CD4-positive, alpha-beta T cell (primary cell): ENCODE data around the gene GATA3. TPM values are rescaled to one million over a fixed set of nuclear protein-coding genes. Genes with fewer than 3 reads are reported as not detected.

Experiments used
- ATAC-seq: fragments of 200-7000 bp; cut with Tn5 transposase; one replicate; pipeline ENCODE4 v1.10.0; 2022; ENCODE audit warnings: mild to moderate bottlenecking; ENCODE audit not compliant: poor library complexity
- CTCF ChIA-PET: fragments of 350-600 bp; sonication (Branson Sonifier 250); formaldehyde crosslinking; loops from one replicate; lab custom pipeline; 2021; ENCODE audit warnings: antibody characterized with exemption, inconsistent platforms; lab: Charles Lee
- POLR2A ChIA-PET: fragments of 350-600 bp; sonication (Branson Sonifier 250); formaldehyde crosslinking; loops from one replicate; lab custom pipeline; 2021; ENCODE audit warnings: antibody characterized with exemption, inconsistent platforms; lab: Charles Lee
- DNase-seq, 14 experiments: peaks; one replicate each; pipeline ENCODE4 v3.0.0-alpha.2; 2013 to 2020; ENCODE audit warnings: mixed read lengths in 2 of 14
- H3K27ac ChIP-seq, 2 donors: one replicate each; pipeline versions ENCODE4 v1.5.1 to v1.7.0; 2013; ENCODE audit warnings: low read length in 2 of 2, low read depth in 1 of 2, mild to moderate bottlenecking in 1 of 2
- H3K27me3 ChIP-seq, 2 experiments: 1 replicate in 1 of 2; 2 replicates in 1 of 2; pipeline versions ENCODE4 v1.6.1 to v1.7.0; 2013; ENCODE audit warnings: low read length in 2 of 2, control low read depth in 1 of 2, mild to moderate bottlenecking in 1 of 2, moderate library complexity in 1 of 2; ENCODE audit not compliant: insufficient read depth in 2 of 2, control insufficient read depth in 1 of 2
- H3K36me3 ChIP-seq: one replicate; pipeline ENCODE4 v1.6.1; 2013; ENCODE audit warnings: low read length, control low read depth; ENCODE audit not compliant: insufficient read depth
- H3K4me1 ChIP-seq: one replicate; pipeline ENCODE4 v1.6.1; 2013; ENCODE audit warnings: low read length, control low read depth; ENCODE audit not compliant: insufficient read depth
- H3K4me3 ChIP-seq: one replicate; pipeline ENCODE4 v1.5.1; 2013; ENCODE audit warnings: mild to moderate bottlenecking, low read length, moderate library complexity
- H3K9me3 ChIP-seq, 2 experiments: 1 replicate in 1 of 2; 2 replicates in 1 of 2; pipeline versions ENCODE4 v1.6.1 to v1.7.0; 2013; ENCODE audit warnings: low read length in 2 of 2, mild to moderate bottlenecking in 2 of 2, control low read depth in 1 of 2, moderate library complexity in 1 of 2; ENCODE audit not compliant: control insufficient read depth in 1 of 2, insufficient read depth in 1 of 2
- H3K27ac Mint-ChIP-seq: one replicate; pipeline ENCODE4 v1.8.0; 2020; ENCODE audit warnings: mixed read lengths
- H3K27me3 Mint-ChIP-seq: one replicate; pipeline ENCODE4 v1.8.0; 2021; ENCODE audit warnings: mixed read lengths
- H3K36me3 Mint-ChIP-seq: one replicate; pipeline ENCODE4 v1.8.0; 2021; ENCODE audit warnings: low read depth, mixed read lengths
- H3K4me1 Mint-ChIP-seq: one replicate; pipeline ENCODE4 v1.8.0; 2021; ENCODE audit warnings: low read depth, mixed read lengths
- H3K4me3 Mint-ChIP-seq: one replicate; pipeline ENCODE4 v1.8.0; 2020; ENCODE audit warnings: mild to moderate bottlenecking, mixed read lengths
- H3K9me3 Mint-ChIP-seq: one replicate; pipeline ENCODE4 v1.8.0; 2020; ENCODE audit warnings: mixed read lengths
- intact Hi-C, 2 experiments: fragments of 100-400 bp; cut with DNase I in 1 of 2; cut with micrococcal nuclease in 1 of 2; formaldehyde crosslinking; loops; one replicate each; pipeline versions ENCODE4 v1.15.1 to v1.9.0; 2023 to 2025; cut with DNase I, micrococcal nuclease
- total RNA-seq, 174 experiments: library from RNA in 2 of 174; stranded (reverse) in 2 of 174; gene quantifications; one replicate each; pipeline ENCODE4 v1.2.3 and lab custom pipeline; 2021 to 2026
- TF ChIP-seq, protein P1 (sequence below): fragments of 200-600 bp; IDR thresholded peaks from one replicate; pipeline ENCODE4 v1.8.0; 2022; ENCODE audit warnings: antibody characterized with exemption, mild to moderate bottlenecking

The GATA3 gene
- total RNA-seq, 2 experiments from 2014 or later = 128 to 141 TPM

DNA sequence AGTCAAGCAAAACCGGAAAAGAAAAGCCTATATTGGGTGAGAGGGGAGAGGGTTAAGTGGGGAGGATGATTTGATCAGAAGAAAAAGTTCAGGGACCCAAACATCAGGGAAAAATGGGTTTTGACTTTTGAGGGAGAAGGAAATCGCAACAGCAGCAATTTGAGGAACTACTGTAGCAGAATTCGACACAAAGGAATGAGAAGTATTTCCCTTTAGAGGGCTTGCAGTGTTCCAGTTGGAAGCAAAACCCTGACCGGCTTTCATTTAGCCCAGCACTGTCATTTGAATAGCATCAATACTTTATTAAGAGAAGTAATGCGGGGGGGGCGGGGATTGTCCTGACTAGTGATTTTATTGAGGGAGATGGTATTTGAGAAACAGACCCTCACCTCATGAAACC lies 37.2 kb upstream of the GATA3 start:
- DNase-seq = no peak
- ChIA-PET POLR2A (no interaction called here), CTCF (no interaction called here)
- no peaks in the 10 kb centered on the region for H3K27me3 ChIP-seq
- H3K36me3 ChIP-seq = peaks cover 24% of the 10 kb centered on the region
- H3K4me3 Mint-ChIP-seq = no peak overlapping the region
- H3K27ac Mint-ChIP-seq = no peak overlapping the region
- TF ChIP-seq, protein P1, sequence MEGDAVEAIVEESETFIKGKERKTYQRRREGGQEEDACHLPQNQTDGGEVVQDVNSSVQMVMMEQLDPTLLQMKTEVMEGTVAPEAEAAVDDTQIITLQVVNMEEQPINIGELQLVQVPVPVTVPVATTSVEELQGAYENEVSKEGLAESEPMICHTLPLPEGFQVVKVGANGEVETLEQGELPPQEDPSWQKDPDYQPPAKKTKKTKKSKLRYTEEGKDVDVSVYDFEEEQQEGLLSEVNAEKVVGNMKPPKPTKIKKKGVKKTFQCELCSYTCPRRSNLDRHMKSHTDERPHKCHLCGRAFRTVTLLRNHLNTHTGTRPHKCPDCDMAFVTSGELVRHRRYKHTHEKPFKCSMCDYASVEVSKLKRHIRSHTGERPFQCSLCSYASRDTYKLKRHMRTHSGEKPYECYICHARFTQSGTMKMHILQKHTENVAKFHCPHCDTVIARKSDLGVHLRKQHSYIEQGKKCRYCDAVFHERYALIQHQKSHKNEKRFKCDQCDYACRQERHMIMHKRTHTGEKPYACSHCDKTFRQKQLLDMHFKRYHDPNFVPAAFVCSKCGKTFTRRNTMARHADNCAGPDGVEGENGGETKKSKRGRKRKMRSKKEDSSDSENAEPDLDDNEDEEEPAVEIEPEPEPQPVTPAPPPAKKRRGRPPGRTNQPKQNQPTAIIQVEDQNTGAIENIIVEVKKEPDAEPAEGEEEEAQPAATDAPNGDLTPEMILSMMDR = no peak
- H3K27ac ChIP-seq = no peak overlapping the region
- no peaks in the 10 kb centered on the region for H3K27me3 Mint-ChIP-seq
- no peaks in the 10 kb centered on the region for H3K9me3 Mint-ChIP-seq
- no peaks in the 10 kb centered on the region for H3K9me3 ChIP-seq
- no peak overlapping the region for H3K4me3 ChIP-seq
- ATAC-seq = no peak
- intact Hi-C loops = no loop called here
- no peaks in the 10 kb centered on the region for H3K4me1 Mint-ChIP-seq
- H3K4me1 ChIP-seq = no peaks in the 10 kb centered on the region
- peaks cover 30% of the 10 kb centered on the region for H3K36me3 Mint-ChIP-seq

- no peak overlapping the region for H3K4me3 Mint-ChIP-seq
- Histone ChIP-seq H3K4me1 (peaks cover 5% of the 10 kb centered on the region), H3K9me3 (no peaks in the 10 kb centered on the region), H3K27ac (no peak overlapping the region), H3K27me3 (peaks cover 0 to 4% of the 10 kb centered on the region in 2 experiments), H3K4me3 (no peak overlapping the region), H3K36me3 (no peaks in the 10 kb centered on the region)
- DNase-seq = no peak
- TF ChIP-seq, protein P1 = no peak
- H3K27ac Mint-ChIP-seq = no peak overlapping the region
- H3K9me3 Mint-ChIP-seq = no peaks in the 10 kb centered on the region
- H3K4me1 Mint-ChIP-seq = peaks cover 9% of the 10 kb centered on the region
- peaks cover 15% of the 10 kb centered on the region for H3K27me3 Mint-ChIP-seq
- no peaks in the 10 kb centered on the region for H3K36me3 Mint-ChIP-seq
- ChIA-PET CTCF (interaction anchor here (0.6 kb wide), 1 partner anchor 241 kb away, joined by 3 read pairs; no protein-coding TSS in a partner anchor), POLR2A (no interaction called here)
- intact Hi-C loops = no loop called here
- ATAC-seq = no peak
Measured at GRCh38 chr10:8023321-8023720, 31.2 kb upstream of the GATA3 start.

GRCh38 chr10:8023851-8024250 lies 30.6 kb upstream of the GATA3 start:
- H3K27me3 Mint-ChIP-seq = peaks cover 15% of the 10 kb centered on the region
- H3K9me3 Mint-ChIP-seq = no peaks in the 10 kb centered on the region
- TF ChIP-seq, protein P1 = no peak
- Histone ChIP-seq H3K4me3 (no peak overlapping the region), H3K9me3 (no peaks in the 10 kb centered on the region), H3K27ac (no peak overlapping the region), H3K36me3 (no peaks in the 10 kb centered on the region), H3K27me3 (peaks cover 0 to 4% of the 10 kb centered on the region in 2 experiments), H3K4me1 (peaks cover 5% of the 10 kb centered on the region)
- no peak overlapping the region for H3K4me3 Mint-ChIP-seq
- peaks cover 9% of the 10 kb centered on the region for H3K4me1 Mint-ChIP-seq
- ChIA-PET POLR2A (no interaction called here), CTCF (interaction anchor here (0.6 kb wide), 1 partner anchor 242 kb away, joined by 3 read pairs; no protein-coding TSS in a partner anchor)
- DNase-seq (no peak), ATAC-seq (no peak)
- H3K36me3 Mint-ChIP-seq = no peaks in the 10 kb centered on the region
- H3K27ac Mint-ChIP-seq = no peak overlapping the region
- intact Hi-C loops = no loop called here
